GM21367 (cell line): ENCODE data around the gene SLC25A21.

ENCODE experiments used
- ATAC-seq: cut with Tn5 transposase; IDR thresholded peaks from one replicate; pipeline ENCODE4 v1.9.1; 2021; ENCODE audit not compliant: unreplicated experiment

SLC25A21 gene

GRCh38 chr14:36656687-36657398, 515.6 kb downstream of the SLC25A21 start:
- ATAC-seq: no peak

DNA sequence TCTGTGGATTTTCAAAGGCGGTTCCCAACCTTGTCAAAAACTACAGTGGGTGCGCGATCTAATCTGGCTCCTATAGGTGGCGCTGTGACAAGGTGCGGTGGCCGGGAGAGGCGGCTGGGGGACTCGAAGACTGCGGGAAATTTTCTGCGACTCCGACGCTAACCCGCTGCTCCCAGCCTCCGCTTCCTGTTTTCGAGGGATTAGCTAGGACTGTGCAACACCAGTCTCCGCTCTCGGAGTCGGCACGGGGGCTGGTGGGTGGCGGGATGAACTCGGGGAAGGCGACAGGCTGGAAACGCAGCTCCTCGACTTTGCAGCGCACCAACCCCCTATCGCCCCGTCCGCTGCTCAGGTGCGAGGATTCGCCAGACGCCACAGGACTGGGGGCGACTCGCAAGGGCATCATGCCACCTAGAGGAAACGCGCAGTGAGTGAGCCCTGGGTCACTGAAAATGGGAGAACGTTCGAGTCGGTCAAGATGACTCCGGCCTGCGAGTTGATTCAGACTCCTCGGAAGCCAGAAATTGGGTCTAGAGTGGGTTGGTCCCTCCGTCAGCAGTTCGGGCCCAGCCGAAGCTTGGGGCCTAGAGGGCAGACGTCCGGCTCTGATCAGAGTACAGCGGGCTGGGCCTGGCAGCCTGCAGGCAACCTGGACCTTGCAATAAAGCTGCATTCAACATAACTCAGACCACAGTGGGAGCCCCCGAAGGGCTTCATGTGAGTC, 516.3 kb downstream of the SLC25A21 start:
- ATAC-seq: no peak

DNA sequence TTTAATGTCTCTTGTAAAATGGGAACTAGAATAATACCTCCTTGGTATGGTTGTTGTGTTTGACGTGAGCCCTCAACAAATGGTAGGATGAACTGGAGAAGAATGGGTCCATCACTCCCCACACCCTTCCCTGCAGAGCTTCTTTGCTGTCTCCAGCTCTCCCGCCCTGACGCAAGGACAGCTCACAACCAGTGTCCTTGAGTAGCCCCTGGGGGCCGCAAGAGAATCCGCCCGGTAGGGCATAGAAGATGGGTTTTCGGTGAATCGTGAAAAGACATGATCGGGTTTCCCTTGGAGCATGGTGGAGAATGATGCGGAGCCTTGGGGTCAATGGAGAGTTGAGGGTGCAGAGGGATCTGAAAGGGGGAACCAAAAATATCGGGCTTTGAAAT, 516.8 kb downstream of the SLC25A21 start:
- ATAC-seq: no peak

- ATAC-seq: no peak
These were observed 517.5 kb downstream of the SLC25A21 start for GRCh38 chr14:36654794-36655381.

- no peak for ATAC-seq
These were observed 518.2 kb downstream of the SLC25A21 start for GRCh38 chr14:36653962-36654793.

- ATAC-seq: no peak
These were observed 519.0 kb downstream of the SLC25A21 start for GRCh38 chr14:36653413-36653812.

GRCh38 chr14:36652542-36653201, 519.7 kb downstream of the SLC25A21 start:
- ATAC-seq: no peak

- ATAC-seq: no peak
These were observed 522.3 kb downstream of the SLC25A21 start for GRCh38 chr14:36649872-36650650.

- no peak for ATAC-seq
These were observed 524.3 kb downstream of the SLC25A21 start for GRCh38 chr14:36647824-36648753.

GRCh38 chr14:36647417-36647823, 525.0 kb downstream of the SLC25A21 start:
- no peak for ATAC-seq

GRCh38 chr14:36646664-36647416, 525.6 kb downstream of the SLC25A21 start:
- ATAC-seq: no peak

GRCh38 chr14:36633580-36633979, 538.8 kb downstream of the SLC25A21 start:
- ATAC-seq: no peak
